Naive thymus-derived CD4-positive, alpha-beta T cell (primary cell): ENCODE data around the gene RORC. TPM values are rescaled to one million over a fixed set of nuclear protein-coding genes. Genes with fewer than 3 reads are reported as not detected.

Experiments
- ATAC-seq: fragments of 150-1000 bp; cut with Tn5 transposase; 2 replicates; pipeline ENCODE4 v1.10.0; 2021; ENCODE audit warnings: mild to moderate bottlenecking, moderate library complexity
- CTCF ChIA-PET: fragments of 350-600 bp; sonication (Branson Sonifier 250); formaldehyde crosslinking; loops from one replicate; lab custom pipeline; 2021; ENCODE audit warnings: antibody characterized with exemption; lab: Charles Lee
- POLR2A ChIA-PET: fragments of 350-600 bp; sonication (Branson Sonifier 250); formaldehyde crosslinking; loops from one replicate; lab custom pipeline; 2021; ENCODE audit warnings: antibody characterized with exemption, inconsistent platforms; lab: Charles Lee
- DNase-seq, 9 donors: peaks; one replicate each; pipeline versions ENCODE4 v3.0.0 to v3.0.0-alpha.2; 2020 to 2022; ENCODE audit warnings: mixed read lengths in 1 of 9
- H3K27ac ChIP-seq: one replicate; pipeline ENCODE4 v1.7.0; 2013; ENCODE audit warnings: mild to moderate bottlenecking, low read depth, low read length, moderate library complexity
- H3K27me3 ChIP-seq, 2 donors: one replicate each; pipeline ENCODE4 v1.7.0; 2013; ENCODE audit warnings: low read length in 2 of 2, mild to moderate bottlenecking in 2 of 2, moderate library complexity in 2 of 2; ENCODE audit not compliant: control insufficient read depth in 2 of 2, insufficient read depth in 2 of 2
- H3K36me3 ChIP-seq, 3 experiments: 1 replicate in 2 of 3; 2 replicates in 1 of 3; pipeline ENCODE4 v1.7.0; 2013; ENCODE audit warnings: low read length in 3 of 3, mild to moderate bottlenecking in 3 of 3, moderate library complexity in 1 of 3; ENCODE audit not compliant: insufficient read depth in 3 of 3, control insufficient read depth in 2 of 3
- H3K4me1 ChIP-seq, 2 donors: one replicate each; pipeline ENCODE4 v1.7.0; 2013; ENCODE audit warnings: low read length in 2 of 2, mild to moderate bottlenecking in 2 of 2, moderate library complexity in 1 of 2; ENCODE audit not compliant: control insufficient read depth in 2 of 2, insufficient read depth in 2 of 2
- H3K4me3 ChIP-seq: 2 replicates; pipeline ENCODE4 v1.7.0; 2013; ENCODE audit warnings: mild to moderate bottlenecking, low read length
- H3K9me3 ChIP-seq, 3 experiments: 1 replicate in 2 of 3; 2 replicates in 1 of 3; pipeline ENCODE4 v1.7.0; 2013; ENCODE audit warnings: low read length in 3 of 3; ENCODE audit not compliant: control insufficient read depth in 2 of 3
- H3K27ac Mint-ChIP-seq, 9 donors: one replicate each; pipeline ENCODE4 v1.8.0; 2020 to 2022; ENCODE audit warnings: mixed read lengths in 9 of 9, mild to moderate bottlenecking in 8 of 9, moderate library complexity in 5 of 9, inconsistent platforms in 2 of 9
- H3K27me3 Mint-ChIP-seq, 5 donors: one replicate each; pipeline ENCODE4 v1.8.0; 2021 to 2022; ENCODE audit warnings: mixed read lengths in 5 of 5, mild to moderate bottlenecking in 1 of 5
- H3K36me3 Mint-ChIP-seq, 5 donors: one replicate each; pipeline ENCODE4 v1.8.0; 2020 to 2022; ENCODE audit warnings: mixed read lengths in 5 of 5, mild to moderate bottlenecking in 3 of 5, inconsistent platforms in 1 of 5
- H3K4me1 Mint-ChIP-seq, 7 donors: one replicate each; pipeline ENCODE4 v1.8.0; 2020 to 2022; ENCODE audit warnings: mixed read lengths in 7 of 7, mild to moderate bottlenecking in 3 of 7, inconsistent platforms in 1 of 7
- H3K4me3 Mint-ChIP-seq, 10 donors: one replicate each; pipeline ENCODE4 v1.8.0; 2020 to 2022; ENCODE audit warnings: mild to moderate bottlenecking in 10 of 10, mixed read lengths in 10 of 10, moderate library complexity in 6 of 10, inconsistent platforms in 2 of 10
- H3K9me3 Mint-ChIP-seq, 11 donors: one replicate each; pipeline ENCODE4 v1.8.0; 2020 to 2022; ENCODE audit warnings: mixed read lengths in 11 of 11, mild to moderate bottlenecking in 4 of 11, inconsistent platforms in 1 of 11, moderate library complexity in 1 of 11
- intact Hi-C, 2 donors: fragments of 100-400 bp; cut with micrococcal nuclease; formaldehyde crosslinking; loops; one replicate each; pipeline ENCODE4 v1.15.1; 2023
- polyA plus RNA-seq, 2 donors: library from polyadenylated mRNA; unstranded; fragments of 300-500 nt; fragmentation: Illumina TruSeq; gene quantifications; one replicate each; pipeline ENCODE4 v1.2.3, GENCODE V29; 2021
- total RNA-seq, 6 experiments: library from RNA in 5 of 6; stranded (reverse) in 5 of 6; gene quantifications; 1 replicate in 5 of 6; 2 replicates in 1 of 6; pipeline ENCODE4 v1.2.3 and lab custom pipeline; 2021 to 2026

Gene RORC
- total and polyA plus RNA-seq, 7 experiments from 2014 or later: 0.16 to 2.5 (median 0.29) TPM; not detected in 1

DNA sequence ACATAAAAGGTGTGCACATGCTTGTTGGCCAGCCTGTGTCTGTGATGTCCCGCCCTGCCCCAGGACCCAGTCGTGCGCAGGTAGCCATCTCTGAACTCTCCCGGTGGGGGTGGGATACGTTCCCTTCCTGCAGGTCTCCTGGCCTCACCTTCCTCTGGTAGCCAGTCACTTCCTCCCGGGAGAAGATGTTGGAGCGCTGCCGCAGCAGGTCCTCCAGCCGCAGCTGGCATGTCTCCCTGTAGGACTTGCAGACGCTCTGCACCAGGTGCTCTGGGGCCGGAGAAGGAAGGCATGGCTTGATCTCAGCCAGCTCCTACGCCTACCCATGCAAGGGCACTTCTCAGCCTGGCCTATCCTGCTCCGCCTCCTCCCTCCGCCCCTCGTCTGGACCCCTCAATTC, 17.2 kb downstream of the RORC start:
- POLR2A ChIA-PET: no interaction called here
- no peak overlapping the region for H3K27ac Mint-ChIP-seq
- H3K4me3 Mint-ChIP-seq: no peak overlapping the region
- no peak for DNase-seq
- H3K4me1 Mint-ChIP-seq: peaks cover 17 to 33% (median 26%) of the 10 kb centered on the region in 7 donors
- H3K36me3 Mint-ChIP-seq: no peaks in the 10 kb centered on the region
- no peaks in the 10 kb centered on the region for H3K9me3 Mint-ChIP-seq
- H3K4me3 ChIP-seq: no peak overlapping the region
- H3K36me3 ChIP-seq: no peaks in the 10 kb centered on the region
- CTCF ChIA-PET: no interaction called here
- ATAC-seq: no peak
- H3K27me3 Mint-ChIP-seq: no peaks in the 10 kb centered on the region
- H3K27me3 ChIP-seq: no peaks in the 10 kb centered on the region
- H3K9me3 ChIP-seq: no peaks in the 10 kb centered on the region
- intact Hi-C loops: no loop called here
- H3K4me1 ChIP-seq: peaks cover 12 to 36% of the 10 kb centered on the region in 2 donors
- no peak overlapping the region for H3K27ac ChIP-seq

DNA sequence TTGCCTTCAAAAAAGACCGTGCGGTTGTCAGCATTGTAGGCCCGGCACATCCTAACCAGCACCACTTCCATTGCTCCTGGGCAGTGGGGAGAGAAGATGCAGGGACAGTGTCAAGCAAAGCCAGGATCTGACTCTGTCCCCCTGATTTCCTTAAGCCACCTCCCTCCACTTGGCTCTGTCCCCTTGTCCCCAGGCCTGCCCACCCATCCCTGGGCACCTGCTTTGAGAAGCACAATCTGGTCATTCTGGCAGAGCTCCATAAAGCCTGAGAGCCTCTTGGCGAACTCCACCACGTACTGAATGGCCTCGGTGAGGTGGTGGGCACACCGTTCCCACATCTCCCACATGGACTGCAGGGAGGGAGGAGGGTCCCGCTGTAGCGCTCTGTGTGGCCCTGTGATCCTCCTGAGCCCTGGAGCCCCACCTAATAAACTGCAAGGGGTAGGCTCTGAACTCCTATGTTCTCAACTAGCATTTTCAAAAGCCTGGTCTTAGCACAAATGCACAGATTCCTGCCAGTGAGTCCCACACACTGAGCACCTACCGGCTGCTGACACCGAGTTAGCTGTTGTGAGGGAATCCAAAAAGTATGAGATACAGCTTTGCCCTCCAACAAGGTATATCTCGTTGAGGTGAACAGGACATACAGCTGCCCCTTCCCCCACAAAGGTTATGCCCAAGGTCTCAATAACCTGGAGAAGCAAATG, 18.2 kb downstream of the RORC start:
- Mint-ChIP-seq H3K4me3 (no peak overlapping the region), H3K9me3 (no peaks in the 10 kb centered on the region), H3K27ac (no peak overlapping the region), H3K36me3 (no peaks in the 10 kb centered on the region), H3K4me1 (peaks cover 17 to 33% (median 26%) of the 10 kb centered on the region in 7 donors), H3K27me3 (no peaks in the 10 kb centered on the region)
- H3K4me3 ChIP-seq: no peak overlapping the region
- ChIA-PET CTCF (no interaction called here), POLR2A (no interaction called here)
- no peaks in the 10 kb centered on the region for H3K27me3 ChIP-seq
- intact Hi-C loops: no loop called here
- no peak overlapping the region for H3K27ac ChIP-seq
- DNase-seq (no peak), ATAC-seq (no peak)
- peaks cover 12 to 36% of the 10 kb centered on the region in 2 donors for H3K4me1 ChIP-seq
- no peaks in the 10 kb centered on the region for H3K36me3 ChIP-seq
- no peaks in the 10 kb centered on the region for H3K9me3 ChIP-seq

DNA sequence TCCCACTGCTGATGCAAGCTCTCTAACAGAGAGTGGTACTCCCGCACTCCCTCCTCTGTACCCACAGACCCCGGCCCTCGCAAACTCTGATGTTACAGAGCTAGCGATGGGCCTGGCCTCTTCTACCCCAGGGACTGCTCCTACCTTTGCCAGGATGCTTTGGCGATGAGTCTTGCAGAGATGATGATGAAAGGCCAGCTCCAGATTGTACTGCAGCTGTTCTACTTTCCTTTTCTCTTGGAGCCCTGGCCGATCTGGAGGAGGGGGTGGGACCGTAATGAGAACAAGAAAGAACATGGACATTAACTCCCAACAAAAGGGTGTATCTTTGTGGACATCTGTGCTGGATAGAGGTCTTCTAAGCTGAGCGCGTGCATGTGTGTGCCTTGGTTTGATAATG, 20.4 kb downstream of the RORC start:
- Histone ChIP-seq H3K27ac (no peak overlapping the region), H3K9me3 (no peaks in the 10 kb centered on the region)
- CTCF ChIA-PET: interaction anchor here (0.9 kb wide), 1 partner anchor 31 kb away, joined by 3 read pairs; no protein-coding TSS in a partner anchor

DNA sequence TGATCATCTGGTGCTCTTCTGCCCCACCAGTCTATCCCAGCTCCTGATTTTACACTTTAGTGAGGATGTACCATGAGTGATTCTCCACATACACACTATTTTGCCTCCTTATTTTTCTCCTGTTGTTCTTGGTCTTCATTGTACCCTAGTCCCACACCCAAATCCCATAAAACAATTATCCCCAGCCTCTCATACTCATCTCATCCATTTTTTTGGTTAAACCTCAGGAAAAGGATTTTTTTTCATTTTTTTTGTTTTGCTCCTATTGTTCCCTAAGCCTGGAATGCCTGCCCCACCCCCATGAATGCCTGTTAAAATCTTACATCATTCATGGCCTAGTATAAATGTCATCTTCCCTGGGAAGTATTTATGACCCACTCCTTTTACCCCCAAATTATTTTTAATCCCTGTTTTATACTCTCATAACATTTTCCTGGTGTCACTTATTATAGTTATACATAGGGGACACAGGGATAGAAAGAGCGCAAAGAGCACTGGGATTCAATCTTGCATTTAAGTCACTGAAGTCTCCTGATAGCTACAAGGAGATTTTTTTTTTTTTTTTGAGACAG, 21.5 kb downstream of the RORC start:
- POLR2A ChIA-PET: no interaction called here
- H3K27ac Mint-ChIP-seq: no peak overlapping the region
- H3K9me3 Mint-ChIP-seq: no peaks in the 10 kb centered on the region

More for the DNA sequence above, 20.4 kb downstream of the RORC start:
- Mint-ChIP-seq H3K36me3 (no peaks in the 10 kb centered on the region), H3K9me3 (no peaks in the 10 kb centered on the region), H3K27ac (no peak overlapping the region), H3K4me3 (no peak overlapping the region), H3K4me1 (peaks cover 8 to 20% (median 18%) of the 10 kb centered on the region in 7 donors), H3K27me3 (peaks cover 0 to 5% (median 0%) of the 10 kb centered on the region in 5 donors)
- intact Hi-C loops: no loop called here
- ATAC-seq (no peak), DNase-seq (no peak)
- no peak overlapping the region for H3K4me3 ChIP-seq
- peaks cover 12 to 21% of the 10 kb centered on the region in 2 donors for H3K4me1 ChIP-seq
- no peaks in the 10 kb centered on the region for H3K36me3 ChIP-seq
- H3K27me3 ChIP-seq: no peaks in the 10 kb centered on the region
- POLR2A ChIA-PET: no interaction called here

DNA sequence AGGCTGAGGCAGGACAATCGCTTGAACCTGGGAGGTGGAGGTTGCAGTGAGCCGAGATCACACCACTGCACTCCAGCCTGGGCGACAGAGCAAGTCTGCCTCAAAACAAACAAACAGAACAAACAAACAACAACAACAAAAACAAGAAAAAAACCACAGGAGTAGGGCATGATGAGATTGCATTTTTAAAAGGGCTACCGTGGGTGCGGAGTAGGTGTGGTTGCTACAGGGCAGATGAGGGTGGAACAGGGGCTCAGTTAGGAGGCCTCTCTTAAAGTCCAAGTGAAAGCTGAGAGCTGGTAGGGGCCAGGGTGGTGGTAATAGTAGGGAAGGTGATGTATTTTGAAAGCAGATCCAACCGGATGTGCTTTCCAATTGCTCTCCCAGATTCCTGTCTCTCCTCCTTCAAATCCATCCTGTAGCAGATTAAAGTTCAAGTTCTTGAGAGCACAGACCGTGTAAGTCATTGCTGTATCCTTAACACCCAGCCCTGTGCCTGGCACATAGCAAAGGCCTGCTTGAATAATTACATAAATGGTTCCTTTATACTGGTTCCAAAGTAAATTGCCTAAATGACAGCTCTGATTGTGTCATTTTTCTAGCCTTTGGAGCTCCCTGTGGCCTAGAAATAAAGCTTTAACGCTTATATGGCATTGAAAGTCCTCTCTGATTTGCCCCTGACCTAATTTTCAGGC, 22.2 kb downstream of the RORC start:
- Mint-ChIP-seq H3K4me3 (no peak overlapping the region), H3K27ac (no peak overlapping the region), H3K36me3 (no peaks in the 10 kb centered on the region), H3K4me1 (peaks cover 0 to 9% (median 4%) of the 10 kb centered on the region in 7 donors), H3K27me3 (peaks cover 0 to 5% (median 0%) of the 10 kb centered on the region in 5 donors), H3K9me3 (no peaks in the 10 kb centered on the region)
- ChIA-PET CTCF (interaction anchor here (0.7 kb wide), 1 partner anchor 640 kb away, joined by 3 read pairs; no protein-coding TSS in a partner anchor), POLR2A (no interaction called here)
- DNase-seq (no peak), ATAC-seq (no peak)
- no peak overlapping the region for H3K4me3 ChIP-seq
- no peak overlapping the region for H3K27ac ChIP-seq
- H3K27me3 ChIP-seq: no peaks in the 10 kb centered on the region
- no peaks in the 10 kb centered on the region for H3K36me3 ChIP-seq
- H3K4me1 ChIP-seq: peaks cover 0 to 5% of the 10 kb centered on the region in 2 donors
- no peaks in the 10 kb centered on the region for H3K9me3 ChIP-seq
- intact Hi-C loops: no loop called here

More for the DNA sequence above, 21.5 kb downstream of the RORC start:
- intact Hi-C loops: no loop called here
- peaks cover 0 to 9% (median 7%) of the 10 kb centered on the region in 7 donors for H3K4me1 Mint-ChIP-seq
- Histone ChIP-seq H3K27me3 (no peaks in the 10 kb centered on the region), H3K4me1 (peaks cover under 1 to 11% of the 10 kb centered on the region in 2 donors), H3K27ac (no peak overlapping the region), H3K4me3 (no peak overlapping the region), H3K9me3 (no peaks in the 10 kb centered on the region), H3K36me3 (no peaks in the 10 kb centered on the region)
- peaks cover 0 to 5% (median 0%) of the 10 kb centered on the region in 5 donors for H3K27me3 Mint-ChIP-seq
- CTCF ChIA-PET: no interaction called here
- H3K36me3 Mint-ChIP-seq: no peaks in the 10 kb centered on the region
- ATAC-seq (no peak), DNase-seq (no peak)
- no peak overlapping the region for H3K4me3 Mint-ChIP-seq

DNA sequence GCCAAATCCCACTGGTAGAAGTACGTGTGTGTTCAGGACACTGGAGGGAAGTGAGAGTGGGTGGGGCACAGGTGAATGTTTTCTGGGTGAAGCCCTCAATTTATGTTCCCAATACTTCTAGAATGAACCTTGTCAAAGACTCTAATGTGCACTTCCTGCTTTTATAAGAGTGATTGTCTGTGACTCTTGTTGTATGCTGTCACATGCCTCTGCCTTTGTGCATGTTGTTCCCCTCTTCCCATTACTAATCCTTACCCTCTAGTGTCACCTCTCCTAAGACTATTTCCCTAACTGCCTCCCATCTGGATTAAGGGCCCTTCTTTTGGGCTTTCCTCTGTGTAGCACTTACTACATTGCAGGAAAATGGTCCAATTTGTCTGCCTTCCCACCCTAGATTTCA, 23.8 kb downstream of the RORC start:
- H3K9me3 ChIP-seq: no peaks in the 10 kb centered on the region
- CTCF ChIA-PET: interaction anchor here (1.1 kb wide), 1 partner anchor 14 kb away, joined by 4 read pairs; no protein-coding TSS in a partner anchor
- no peak overlapping the region for H3K4me3 ChIP-seq
- Mint-ChIP-seq H3K27ac (no peak overlapping the region), H3K36me3 (no peaks in the 10 kb centered on the region), H3K4me3 (no peak overlapping the region), H3K4me1 (peaks cover 0 to 8% (median 0%) of the 10 kb centered on the region in 7 donors), H3K27me3 (peaks cover 0 to 7% (median 0%) of the 10 kb centered on the region in 5 donors), H3K9me3 (peaks cover 0 to 2% (median 0%) of the 10 kb centered on the region in 11 donors)
- H3K27me3 ChIP-seq: no peaks in the 10 kb centered on the region
- H3K36me3 ChIP-seq: no peaks in the 10 kb centered on the region
- no peaks in the 10 kb centered on the region for H3K4me1 ChIP-seq
- DNase-seq: no peak
- no peak for ATAC-seq
- no peak overlapping the region for H3K27ac ChIP-seq
- POLR2A ChIA-PET: no interaction called here
- intact Hi-C loops: no loop called here
